OCI-LY7 (cell line): ENCODE measurements around the gene UGT1A10.

ENCODE experiments used
- EZH2phosphoT487 ChIP-seq: fragments of 200-600 bp; sonication (generic); IDR thresholded peaks from 2 replicates; pipeline ENCODE4 v1.6.1; 2018; ENCODE audit warnings: low read depth, borderline replicate concordance, mild to moderate bottlenecking, mixed run types, antibody characterized with exemption, low read length, moderate library complexity, mixed read lengths
- TF ChIP-seq, protein P1 (sequence below): fragments of 200-600 bp; sonication (generic); conservative IDR thresholded peaks from 2 replicates; pipeline ENCODE4 v1.5.1; 2014; ENCODE audit warnings: mild to moderate bottlenecking, antibody characterized with exemption, low read length, moderate library complexity, mixed read lengths

DNA sequence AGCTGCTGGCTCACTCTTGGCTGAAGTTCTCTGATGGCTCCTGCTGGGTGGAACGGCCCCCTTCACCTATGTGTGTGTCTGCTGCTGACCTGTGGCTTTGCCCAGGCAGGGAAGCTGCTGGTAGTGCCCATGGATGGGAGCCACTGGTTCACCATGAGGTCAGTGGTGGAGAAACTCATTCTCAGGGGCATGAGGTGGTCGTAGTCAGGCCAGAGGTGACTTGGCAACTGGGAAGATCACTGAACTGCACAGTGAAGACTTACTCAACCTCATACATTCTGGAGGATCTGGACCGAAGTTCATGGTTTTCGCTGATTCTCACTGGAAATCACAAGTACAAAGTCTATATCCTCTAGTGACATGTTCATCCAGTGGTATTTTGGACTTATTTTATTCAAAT is 32.7 kb upstream of the UGT1A10 start:
- TF ChIP-seq, protein P1, sequence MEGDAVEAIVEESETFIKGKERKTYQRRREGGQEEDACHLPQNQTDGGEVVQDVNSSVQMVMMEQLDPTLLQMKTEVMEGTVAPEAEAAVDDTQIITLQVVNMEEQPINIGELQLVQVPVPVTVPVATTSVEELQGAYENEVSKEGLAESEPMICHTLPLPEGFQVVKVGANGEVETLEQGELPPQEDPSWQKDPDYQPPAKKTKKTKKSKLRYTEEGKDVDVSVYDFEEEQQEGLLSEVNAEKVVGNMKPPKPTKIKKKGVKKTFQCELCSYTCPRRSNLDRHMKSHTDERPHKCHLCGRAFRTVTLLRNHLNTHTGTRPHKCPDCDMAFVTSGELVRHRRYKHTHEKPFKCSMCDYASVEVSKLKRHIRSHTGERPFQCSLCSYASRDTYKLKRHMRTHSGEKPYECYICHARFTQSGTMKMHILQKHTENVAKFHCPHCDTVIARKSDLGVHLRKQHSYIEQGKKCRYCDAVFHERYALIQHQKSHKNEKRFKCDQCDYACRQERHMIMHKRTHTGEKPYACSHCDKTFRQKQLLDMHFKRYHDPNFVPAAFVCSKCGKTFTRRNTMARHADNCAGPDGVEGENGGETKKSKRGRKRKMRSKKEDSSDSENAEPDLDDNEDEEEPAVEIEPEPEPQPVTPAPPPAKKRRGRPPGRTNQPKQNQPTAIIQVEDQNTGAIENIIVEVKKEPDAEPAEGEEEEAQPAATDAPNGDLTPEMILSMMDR, result no peak
- TF ChIP-seq EZH2phosphoT487, result no peak
